Esophagus muscularis mucosa (tissue), 4 donors: ENCODE results near the gene TRIAP1. TPM values are rescaled to one million over a fixed set of nuclear protein-coding genes. Genes with fewer than 3 reads are reported as not detected.

Experiments
- DNase-seq: peaks from one replicate; pipeline ENCODE4 v3.0.0-alpha.2; 2017; ENCODE audit errors: extremely low spot score
- H3K27ac ChIP-seq, 4 donors: fragments of 200-600 bp; sonication (generic); replicated peaks in 1 of 4; 1 replicate in 3 of 4; 2 replicates in 1 of 4; pipeline ENCODE4 v1.5.1; 2016 to 2019; ENCODE audit warnings: mild to moderate bottlenecking in 1 of 4
- H3K27me3 ChIP-seq, 4 donors: fragments of 200-600 bp; sonication (generic); one replicate each; pipeline versions ENCODE4 v1.5.1 to v1.6.0; 2016 to 2019
- H3K36me3 ChIP-seq, 4 donors: fragments of 200-600 bp; sonication (generic); one replicate each; pipeline ENCODE4 v1.5.1; 2016 to 2019
- H3K4me1 ChIP-seq, 4 donors: fragments of 200-600 bp; sonication (generic); one replicate each; pipeline ENCODE4 v1.5.1; 2016 to 2019
- H3K4me3 ChIP-seq, 4 donors: fragments of 200-600 bp; sonication (generic); 1 replicate in 2 of 4; 2 replicates in 2 of 4; pipeline ENCODE4 v1.5.1; 2016 to 2019; ENCODE audit warnings: mild to moderate bottlenecking in 4 of 4, moderate library complexity in 1 of 4
- H3K9me3 ChIP-seq, 4 donors: fragments of 200-600 bp; sonication (generic); 1 replicate in 3 of 4; 2 replicates in 1 of 4; pipeline ENCODE4 v1.5.1; 2016 to 2019
- EP300 ChIP-seq: sonication (generic); formaldehyde crosslinking; IDR thresholded peaks from one replicate; pipeline ENCODE4 v1.6.1; 2017; ENCODE audit warnings: antibody characterized with exemption
- POLR2A ChIP-seq: fragments of 450-650 bp; IDR thresholded peaks from one replicate; pipeline ENCODE4 v1.6.1; 2017; ENCODE audit warnings: antibody characterized with exemption, moderate library complexity, mild to moderate bottlenecking, low read depth
- POLR2AphosphoS5 ChIP-seq, 2 donors: sonication (generic); formaldehyde crosslinking; IDR thresholded peaks; one replicate each; pipeline ENCODE4 v1.6.1; 2017; ENCODE audit warnings: antibody characterized with exemption in 2 of 2
- WGBS: methylation state at CpG from one replicate; pipeline ENCODE4 v1.1.5; 2018; 5-methylcytosine and 5-hydroxymethylcytosine counted together
- intact Hi-C: fragments of 100-400 bp; cut with DNase I; formaldehyde crosslinking; loops from one replicate; pipeline ENCODE4 v1.15.1; 2023
- total RNA-seq, 4 donors: library from RNA; depleted of rRNA; stranded (reverse); fragments of >200 nt; gene quantifications; one replicate each; pipeline versions ENCODE4 v1.1.0 to v1.2.1, GENCODE V29; 2016
- TF ChIP-seq, protein P1 (sequence below), 3 experiments: fragments of 200-600 bp in 2 of 3; fragments of 450-650 bp in 1 of 3; sonication (generic) in 2 of 3; IDR thresholded peaks; one replicate each; pipeline ENCODE4 v1.5.1; 2017 to 2019; ENCODE audit warnings: antibody characterized with exemption in 3 of 3, mild to moderate bottlenecking in 2 of 3, moderate library complexity in 1 of 3

TRIAP1 gene
- total RNA-seq, 4 donors from 2014 or later, result 9.8 to 17.7 (median 10.7) TPM

DNA sequence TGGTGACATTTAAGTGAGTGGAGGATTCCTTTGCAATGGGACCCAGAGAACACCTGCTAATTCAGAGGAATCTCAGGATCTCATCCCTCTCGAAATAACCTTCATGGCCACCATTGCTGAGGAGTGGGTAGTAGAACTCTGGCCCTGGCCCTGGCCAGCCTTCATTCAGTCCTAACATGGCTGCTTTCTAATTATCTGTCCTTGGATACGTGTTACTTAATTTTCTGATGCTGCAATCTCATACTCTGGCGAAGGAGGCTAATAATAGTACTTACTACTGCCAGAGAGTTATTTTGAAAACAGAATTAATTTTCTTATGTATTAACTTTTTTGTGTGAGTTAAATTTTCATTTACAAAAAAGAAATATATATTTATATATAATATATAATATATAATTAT lies 20.4 kb downstream of the TRIAP1 start:
- Histone ChIP-seq H3K9me3 (no peaks in the 10 kb centered on the region), H3K36me3 (no peaks in the 10 kb centered on the region), H3K4me1 (peaks cover 0 to 5% (median 0%) of the 10 kb centered on the region in 4 donors), H3K4me3 (no peak overlapping the region), H3K27ac (no peak overlapping the region), H3K27me3 (peaks cover 0 to 9% (median 0%) of the 10 kb centered on the region in 4 donors)
- TF ChIP-seq, protein P1, sequence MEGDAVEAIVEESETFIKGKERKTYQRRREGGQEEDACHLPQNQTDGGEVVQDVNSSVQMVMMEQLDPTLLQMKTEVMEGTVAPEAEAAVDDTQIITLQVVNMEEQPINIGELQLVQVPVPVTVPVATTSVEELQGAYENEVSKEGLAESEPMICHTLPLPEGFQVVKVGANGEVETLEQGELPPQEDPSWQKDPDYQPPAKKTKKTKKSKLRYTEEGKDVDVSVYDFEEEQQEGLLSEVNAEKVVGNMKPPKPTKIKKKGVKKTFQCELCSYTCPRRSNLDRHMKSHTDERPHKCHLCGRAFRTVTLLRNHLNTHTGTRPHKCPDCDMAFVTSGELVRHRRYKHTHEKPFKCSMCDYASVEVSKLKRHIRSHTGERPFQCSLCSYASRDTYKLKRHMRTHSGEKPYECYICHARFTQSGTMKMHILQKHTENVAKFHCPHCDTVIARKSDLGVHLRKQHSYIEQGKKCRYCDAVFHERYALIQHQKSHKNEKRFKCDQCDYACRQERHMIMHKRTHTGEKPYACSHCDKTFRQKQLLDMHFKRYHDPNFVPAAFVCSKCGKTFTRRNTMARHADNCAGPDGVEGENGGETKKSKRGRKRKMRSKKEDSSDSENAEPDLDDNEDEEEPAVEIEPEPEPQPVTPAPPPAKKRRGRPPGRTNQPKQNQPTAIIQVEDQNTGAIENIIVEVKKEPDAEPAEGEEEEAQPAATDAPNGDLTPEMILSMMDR (IDR thresholded peaks at IDR 0.05), result no peak
- TF ChIP-seq EP300, result no peak
- TF ChIP-seq POLR2AphosphoS5 (IDR thresholded peaks at IDR 0.05), result no peak
- TF ChIP-seq POLR2A, result no peak
- no peak for DNase-seq
- intact Hi-C loops, result no loop called here
- WGBS, result 85% methylated on average over 3 of the region's 3 CpGs

DNA sequence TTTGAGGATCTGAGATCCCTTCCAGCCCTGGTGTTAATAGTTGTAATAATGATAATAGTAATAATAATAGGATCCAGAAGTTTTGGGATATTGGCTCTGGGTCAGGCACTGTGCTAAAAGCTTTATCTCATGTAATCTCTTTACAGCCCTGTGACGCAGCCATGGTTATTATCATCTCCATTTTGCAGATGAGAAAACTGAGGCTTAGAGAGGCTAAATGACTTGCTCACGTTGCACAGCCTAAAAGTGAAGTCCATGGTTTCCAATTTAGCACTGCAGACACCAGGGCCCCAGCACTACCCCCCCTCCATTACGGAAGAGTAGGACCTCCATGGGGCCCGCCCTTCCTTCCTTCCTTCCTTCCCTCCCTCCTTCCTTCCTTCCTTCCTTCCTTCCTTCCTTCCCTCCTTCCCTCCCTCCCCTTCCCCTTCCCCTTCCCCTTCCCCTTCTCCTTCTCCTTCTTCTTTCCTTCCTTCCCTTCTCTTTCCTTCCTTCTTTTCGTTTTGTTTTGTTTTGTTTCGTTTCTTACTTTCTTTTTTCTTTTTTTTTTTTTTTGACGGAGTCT lies 23.2 kb downstream of the TRIAP1 start:
- Histone ChIP-seq H3K4me3 (no peak overlapping the region), H3K4me1 (no peaks in the 10 kb centered on the region), H3K9me3 (no peaks in the 10 kb centered on the region), H3K36me3 (no peaks in the 10 kb centered on the region), H3K27me3 (peaks cover 0 to 5% (median 0%) of the 10 kb centered on the region in 4 donors), H3K27ac (no peak overlapping the region)
- intact Hi-C loops, result no loop called here
- TF ChIP-seq, protein P1 (IDR thresholded peaks at IDR 0.05), result no peak
- no peak for TF ChIP-seq POLR2AphosphoS5 (IDR thresholded peaks at IDR 0.05)
- no peak for TF ChIP-seq POLR2A
- no peak for TF ChIP-seq EP300
- DNase-seq, result no peak
- WGBS, result 69% methylated on average over 7 of the region's 7 CpGs

DNA sequence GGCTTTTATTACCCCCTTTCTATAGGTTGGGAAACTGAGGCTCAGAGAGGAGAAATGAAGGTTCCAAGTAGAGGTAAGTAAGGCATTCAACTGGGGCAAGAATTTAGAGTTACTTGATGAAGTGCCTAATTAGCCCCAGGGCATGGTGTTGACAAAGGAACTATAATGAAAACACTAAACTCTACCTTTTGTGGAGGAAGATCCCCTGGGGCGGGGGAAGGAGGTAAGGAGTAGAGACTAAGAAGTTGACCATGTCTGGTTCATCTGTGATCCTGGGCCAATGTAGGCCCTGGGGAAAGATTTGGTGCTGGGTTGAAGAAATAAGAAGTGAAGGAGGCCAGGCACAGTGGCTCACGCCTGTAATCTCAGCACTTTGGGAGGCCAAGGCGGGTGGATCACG lies 24.5 kb downstream of the TRIAP1 start:
- intact Hi-C loops, result no loop called here
- no peak for DNase-seq
- no peak for TF ChIP-seq POLR2A
- TF ChIP-seq, protein P1 (IDR thresholded peaks at IDR 0.05), result no peak
- no peak for TF ChIP-seq POLR2AphosphoS5 (IDR thresholded peaks at IDR 0.05)
- TF ChIP-seq EP300, result no peak
- Histone ChIP-seq H3K27ac (no peak overlapping the region), H3K9me3 (no peaks in the 10 kb centered on the region), H3K27me3 (peaks cover 0 to 9% (median 0%) of the 10 kb centered on the region in 4 donors), H3K4me3 (no peak overlapping the region), H3K36me3 (no peaks in the 10 kb centered on the region), H3K4me1 (no peaks in the 10 kb centered on the region)
- 88% methylated on average over 4 of the region's 4 CpGs for WGBS

DNA sequence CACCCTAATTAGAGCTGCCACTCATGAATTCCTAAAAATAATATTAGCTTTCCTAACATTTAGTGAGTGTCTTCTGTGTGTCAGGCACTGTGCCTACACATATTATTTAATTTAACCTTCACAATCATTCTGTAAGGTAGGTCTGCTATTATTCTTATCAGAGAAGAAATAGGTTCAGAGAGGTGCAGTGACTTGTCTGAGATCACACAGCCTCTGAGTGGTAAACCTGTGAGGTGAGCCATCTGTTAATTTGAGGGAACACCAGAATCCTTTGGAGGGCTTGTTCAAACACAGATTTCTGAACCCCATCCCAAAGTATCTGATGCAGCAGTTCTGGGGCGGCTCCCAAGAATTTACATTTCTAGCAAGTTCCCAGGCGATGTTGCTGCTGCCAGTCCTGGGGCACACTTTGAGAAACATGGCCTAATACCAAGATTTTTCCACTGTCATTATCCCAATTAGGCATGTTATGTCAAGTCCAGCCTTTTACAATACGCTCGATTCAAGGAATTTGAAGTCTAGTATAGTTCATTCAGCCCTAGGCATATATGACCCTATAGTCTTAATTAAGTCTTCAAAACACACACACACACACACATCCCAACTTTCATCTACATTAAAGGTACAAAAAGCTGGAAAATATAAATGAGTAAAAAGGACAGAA lies 28.1 kb downstream of the TRIAP1 start:
- DNase-seq, result no peak
- TF ChIP-seq POLR2A, result no peak
- no peak for TF ChIP-seq POLR2AphosphoS5 (IDR thresholded peaks at IDR 0.05)
- TF ChIP-seq, protein P1 (IDR thresholded peaks at IDR 0.05), result no peak
- TF ChIP-seq EP300, result no peak
- Histone ChIP-seq H3K9me3 (no peaks in the 10 kb centered on the region), H3K36me3 (no peaks in the 10 kb centered on the region), H3K4me3 (no peak overlapping the region), H3K27ac (no peak overlapping the region), H3K27me3 (peaks cover 0 to 17% (median 0%) of the 10 kb centered on the region in 4 donors), H3K4me1 (no peaks in the 10 kb centered on the region)
- WGBS, result 80% methylated on average over 4 of the region's 4 CpGs
- intact Hi-C loops, result no loop called here
